Measurements from ENCODE around the gene MXD3. TPM values are rescaled to one million over a fixed set of nuclear protein-coding genes. Genes with fewer than 3 reads are reported as not detected.

Gene MXD3
- total and polyA plus RNA-seq, 4 donors, result 7.4 to 29.0 (median 12.9) TPM

DNA sequence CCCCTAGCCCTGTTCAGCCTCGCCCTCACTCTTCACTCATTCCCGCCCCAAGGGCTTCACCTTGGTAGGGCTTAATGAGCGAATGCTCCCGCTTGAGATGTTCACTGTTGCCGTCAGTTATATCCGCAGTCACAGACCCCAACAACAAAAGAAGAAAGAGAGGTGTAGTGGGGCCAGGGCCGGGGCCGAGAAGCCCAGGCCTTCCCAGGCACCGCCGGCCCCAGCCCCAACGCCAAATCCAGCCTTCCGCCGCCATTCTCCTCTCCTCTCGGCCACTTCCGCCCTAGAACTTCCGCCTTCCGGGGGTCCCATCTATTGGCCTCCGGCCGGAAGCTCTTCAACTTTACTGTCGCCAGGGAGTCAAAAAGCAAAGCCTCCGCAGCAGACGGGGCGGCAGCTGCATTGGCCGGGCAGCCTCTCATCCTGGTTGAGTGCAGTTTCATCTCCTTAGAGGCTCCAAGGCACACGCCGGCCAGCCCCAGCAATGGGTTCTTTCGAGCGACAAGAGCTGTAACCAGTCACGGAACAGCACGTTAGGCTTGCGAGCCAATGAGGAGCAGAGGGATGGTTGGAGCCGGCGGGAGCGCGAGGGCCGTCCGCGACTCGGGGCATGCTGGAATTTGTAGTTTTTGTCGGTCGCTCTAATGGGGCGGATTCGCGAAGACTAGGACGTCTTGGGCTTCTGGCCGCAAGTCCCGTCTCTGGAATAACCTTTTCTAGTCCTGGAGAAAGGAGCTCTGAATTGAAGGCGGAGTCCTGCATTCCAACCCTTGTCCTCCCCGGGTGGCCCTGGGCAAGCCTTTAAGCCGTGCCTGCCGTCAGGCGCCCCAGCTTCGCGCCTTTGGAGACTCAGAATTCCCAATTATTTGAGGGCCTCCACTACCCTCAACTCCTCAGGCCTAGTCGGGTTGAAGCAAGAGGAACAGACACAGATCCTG is 40.0 kb upstream of the MXD3 start, which contains the start of gene LMAN2:
TSS of gene LMAN2 (minus strand) at position 277 of the 938 bp plus-strand sequence. CDS start at position 256, 21 bp downstream.
- H3K27ac ChIP-seq (ENCODE audit: low read depth in 1 of 2, low read length in 1 of 2), result peak within 1 kb of the TSS; percentile 88 to 99
- peaks cover 0 to 2% (median 0%) of the 10 kb centered on the region in 3 donors for H3K27me3 ChIP-seq (ENCODE audit: control insufficient read depth in 3 of 3, insufficient read depth in 3 of 3, low read length in 2 of 3)
- peak; percentile 98 for ATAC-seq (ENCODE audit: insufficient read depth, low FRiP score)
- DNase-seq, result peak; percentile 95 to 99 (median 98)
- TF ChIP-seq, protein P1, sequence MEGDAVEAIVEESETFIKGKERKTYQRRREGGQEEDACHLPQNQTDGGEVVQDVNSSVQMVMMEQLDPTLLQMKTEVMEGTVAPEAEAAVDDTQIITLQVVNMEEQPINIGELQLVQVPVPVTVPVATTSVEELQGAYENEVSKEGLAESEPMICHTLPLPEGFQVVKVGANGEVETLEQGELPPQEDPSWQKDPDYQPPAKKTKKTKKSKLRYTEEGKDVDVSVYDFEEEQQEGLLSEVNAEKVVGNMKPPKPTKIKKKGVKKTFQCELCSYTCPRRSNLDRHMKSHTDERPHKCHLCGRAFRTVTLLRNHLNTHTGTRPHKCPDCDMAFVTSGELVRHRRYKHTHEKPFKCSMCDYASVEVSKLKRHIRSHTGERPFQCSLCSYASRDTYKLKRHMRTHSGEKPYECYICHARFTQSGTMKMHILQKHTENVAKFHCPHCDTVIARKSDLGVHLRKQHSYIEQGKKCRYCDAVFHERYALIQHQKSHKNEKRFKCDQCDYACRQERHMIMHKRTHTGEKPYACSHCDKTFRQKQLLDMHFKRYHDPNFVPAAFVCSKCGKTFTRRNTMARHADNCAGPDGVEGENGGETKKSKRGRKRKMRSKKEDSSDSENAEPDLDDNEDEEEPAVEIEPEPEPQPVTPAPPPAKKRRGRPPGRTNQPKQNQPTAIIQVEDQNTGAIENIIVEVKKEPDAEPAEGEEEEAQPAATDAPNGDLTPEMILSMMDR (IDR thresholded peaks at IDR 0.05; ENCODE audit: control extremely low read depth, extremely low read depth), result no peak
- H3K9ac ChIP-seq (ENCODE audit: insufficient read depth in 1 of 2, low read length in 2 of 2), result peak within 1 kb of the TSS; percentile 50 to 59
- H3K4me3 ChIP-seq, result peak within 1 kb of the TSS; percentile 99
- H3K4me1 ChIP-seq (ENCODE audit: control insufficient read depth in 5 of 5, insufficient read depth in 5 of 5, low read length in 5 of 5), result peaks cover 4 to 18% (median 11%) of the 10 kb centered on the region in 5 donors
- no peaks in the 10 kb centered on the region for H3K9me3 ChIP-seq (ENCODE audit: control insufficient read depth in 4 of 4, insufficient read depth in 3 of 4, low read length in 3 of 4)
- WGBS, 2 donors, result 8% methylated on average over 53 to 55 of the region's 55 CpGs
- H3K36me3 ChIP-seq (ENCODE audit: control insufficient read depth in 4 of 4, insufficient read depth in 4 of 4, low read length in 4 of 4), result peaks cover 0 to 15% (median 3%) of the 10 kb centered on the region in 4 donors

DNA sequence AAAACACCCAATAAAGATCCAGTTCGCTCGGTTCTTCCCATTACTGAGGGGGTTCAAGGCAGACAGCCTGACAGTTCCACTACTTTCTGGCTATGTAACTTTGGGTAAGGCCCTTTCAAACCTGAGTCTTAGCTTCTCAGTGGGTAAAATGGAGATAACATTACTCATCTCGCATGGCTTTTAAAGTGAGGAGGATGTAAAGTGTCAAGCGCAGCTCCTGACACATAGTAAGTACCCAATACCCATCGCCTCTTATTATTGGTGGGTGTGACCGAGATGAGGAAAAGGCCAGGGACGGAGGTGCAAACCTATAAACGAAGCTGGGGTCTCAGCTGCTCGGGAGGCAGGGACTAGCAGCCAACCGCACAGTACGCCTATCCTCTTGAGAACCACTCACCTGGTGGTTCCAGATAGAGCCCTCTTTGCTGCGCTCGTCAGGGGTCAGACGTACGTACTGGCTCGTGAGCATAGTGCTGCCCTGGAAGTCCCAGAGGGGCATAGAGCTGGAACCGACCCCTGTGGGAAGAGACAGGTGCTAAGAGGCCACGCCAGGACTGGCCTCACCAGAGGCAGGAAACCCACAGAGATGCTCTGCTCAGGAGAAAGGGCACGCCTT is 39.2 kb upstream of the MXD3 start:
- no peaks in the 10 kb centered on the region for H3K9me3 ChIP-seq (ENCODE audit: control insufficient read depth in 4 of 4, insufficient read depth in 3 of 4, low read length in 3 of 4)
- 11 to 15% methylated on average over 19 of the region's 19 CpGs for WGBS, 2 donors
- peaks cover 0 to 2% (median 0%) of the 10 kb centered on the region in 3 donors for H3K27me3 ChIP-seq (ENCODE audit: control insufficient read depth in 3 of 3, insufficient read depth in 3 of 3, low read length in 2 of 3)
- ATAC-seq (ENCODE audit: insufficient read depth, low FRiP score), result no peak
- H3K36me3 ChIP-seq (ENCODE audit: control insufficient read depth in 4 of 4, insufficient read depth in 4 of 4, low read length in 4 of 4), result peaks cover 0 to 18% (median 4%) of the 10 kb centered on the region in 4 donors
- H3K27ac ChIP-seq (ENCODE audit: low read depth in 1 of 2, low read length in 1 of 2), result peak overlapping the region; percentile 88 to 99
- no peak for DNase-seq
- TF ChIP-seq, protein P1 (IDR thresholded peaks at IDR 0.05; ENCODE audit: control extremely low read depth, extremely low read depth), result no peak
- H3K4me1 ChIP-seq (ENCODE audit: control insufficient read depth in 5 of 5, insufficient read depth in 5 of 5, low read length in 5 of 5), result peaks cover 4 to 18% (median 11%) of the 10 kb centered on the region in 5 donors
- H3K9ac ChIP-seq (ENCODE audit: insufficient read depth in 1 of 2, low read length in 2 of 2), result peak overlapping the region; percentile 50 to 59
- peak overlapping the region; percentile 99 for H3K4me3 ChIP-seq

DNA sequence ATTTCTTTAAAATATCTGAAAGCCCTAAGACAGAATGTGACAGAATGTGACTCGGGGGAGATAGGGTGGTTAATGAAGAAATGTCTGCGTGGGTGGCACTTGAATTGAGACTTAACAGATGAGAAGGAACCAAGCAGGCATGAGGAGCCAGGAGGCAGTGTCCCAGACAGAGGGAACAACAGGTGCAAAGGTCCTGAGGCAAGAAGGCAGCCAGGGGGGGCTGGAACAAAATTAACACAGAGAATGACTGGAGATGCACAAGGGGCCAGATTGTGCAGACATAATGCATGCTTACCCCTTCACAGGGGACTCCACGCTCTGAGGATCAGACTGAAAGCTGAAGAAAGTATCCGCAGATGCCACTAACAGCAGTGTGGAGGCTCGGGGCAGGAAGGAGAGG is 38.1 kb upstream of the MXD3 start:
- no peak overlapping the region for H3K27ac ChIP-seq (ENCODE audit: low read depth in 1 of 2, low read length in 1 of 2)
- ATAC-seq (ENCODE audit: insufficient read depth, low FRiP score), result no peak
- no peaks in the 10 kb centered on the region for H3K9me3 ChIP-seq (ENCODE audit: control insufficient read depth in 4 of 4, insufficient read depth in 3 of 4, low read length in 3 of 4)
- peaks cover 0 to 18% (median 4%) of the 10 kb centered on the region in 4 donors for H3K36me3 ChIP-seq (ENCODE audit: control insufficient read depth in 4 of 4, insufficient read depth in 4 of 4, low read length in 4 of 4)
- no peak overlapping the region for H3K4me3 ChIP-seq
- H3K27me3 ChIP-seq (ENCODE audit: control insufficient read depth in 3 of 3, insufficient read depth in 3 of 3, low read length in 2 of 3), result no peaks in the 10 kb centered on the region
- DNase-seq, result no peak
- peaks cover 4 to 18% (median 11%) of the 10 kb centered on the region in 5 donors for H3K4me1 ChIP-seq (ENCODE audit: control insufficient read depth in 5 of 5, insufficient read depth in 5 of 5, low read length in 5 of 5)
- WGBS, 2 donors, result 87 to 93% methylated on average over 5 of the region's 5 CpGs
- TF ChIP-seq, protein P1 (IDR thresholded peaks at IDR 0.05; ENCODE audit: control extremely low read depth, extremely low read depth), result no peak
- H3K9ac ChIP-seq (ENCODE audit: insufficient read depth in 1 of 2, low read length in 2 of 2), result no peak overlapping the region
